A673 (cell line): ENCODE data around the gene ABI1.

Experiments
- EZH2 ChIP-seq: fragments of 200-600 bp; sonication (generic); IDR thresholded peaks from 2 replicates; pipeline ENCODE4 v1.6.1; 2017; ENCODE audit warnings: borderline replicate concordance, low read depth, mild to moderate bottlenecking, mixed read lengths, antibody characterized with exemption, low read length; ENCODE audit not compliant: poor library complexity, severe bottlenecking
- TF ChIP-seq, protein P1 (sequence below): fragments of 300-800, 200-600 bp; sonication (generic); conservative IDR thresholded peaks from 2 replicates; pipeline ENCODE4 v1.5.1; 2017; ENCODE audit warnings: low read depth, mild to moderate bottlenecking, antibody characterized with exemption, low read length, moderate library complexity, mixed read lengths

- TF ChIP-seq, protein P1, sequence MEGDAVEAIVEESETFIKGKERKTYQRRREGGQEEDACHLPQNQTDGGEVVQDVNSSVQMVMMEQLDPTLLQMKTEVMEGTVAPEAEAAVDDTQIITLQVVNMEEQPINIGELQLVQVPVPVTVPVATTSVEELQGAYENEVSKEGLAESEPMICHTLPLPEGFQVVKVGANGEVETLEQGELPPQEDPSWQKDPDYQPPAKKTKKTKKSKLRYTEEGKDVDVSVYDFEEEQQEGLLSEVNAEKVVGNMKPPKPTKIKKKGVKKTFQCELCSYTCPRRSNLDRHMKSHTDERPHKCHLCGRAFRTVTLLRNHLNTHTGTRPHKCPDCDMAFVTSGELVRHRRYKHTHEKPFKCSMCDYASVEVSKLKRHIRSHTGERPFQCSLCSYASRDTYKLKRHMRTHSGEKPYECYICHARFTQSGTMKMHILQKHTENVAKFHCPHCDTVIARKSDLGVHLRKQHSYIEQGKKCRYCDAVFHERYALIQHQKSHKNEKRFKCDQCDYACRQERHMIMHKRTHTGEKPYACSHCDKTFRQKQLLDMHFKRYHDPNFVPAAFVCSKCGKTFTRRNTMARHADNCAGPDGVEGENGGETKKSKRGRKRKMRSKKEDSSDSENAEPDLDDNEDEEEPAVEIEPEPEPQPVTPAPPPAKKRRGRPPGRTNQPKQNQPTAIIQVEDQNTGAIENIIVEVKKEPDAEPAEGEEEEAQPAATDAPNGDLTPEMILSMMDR: no peak
- no peak for TF ChIP-seq EZH2
Measured at GRCh38 chr10:26798298-26798697, 62.5 kb downstream of the ABI1 start.
